Measurements from ENCODE around the gene GABRE.

The GABRE gene

DNA sequence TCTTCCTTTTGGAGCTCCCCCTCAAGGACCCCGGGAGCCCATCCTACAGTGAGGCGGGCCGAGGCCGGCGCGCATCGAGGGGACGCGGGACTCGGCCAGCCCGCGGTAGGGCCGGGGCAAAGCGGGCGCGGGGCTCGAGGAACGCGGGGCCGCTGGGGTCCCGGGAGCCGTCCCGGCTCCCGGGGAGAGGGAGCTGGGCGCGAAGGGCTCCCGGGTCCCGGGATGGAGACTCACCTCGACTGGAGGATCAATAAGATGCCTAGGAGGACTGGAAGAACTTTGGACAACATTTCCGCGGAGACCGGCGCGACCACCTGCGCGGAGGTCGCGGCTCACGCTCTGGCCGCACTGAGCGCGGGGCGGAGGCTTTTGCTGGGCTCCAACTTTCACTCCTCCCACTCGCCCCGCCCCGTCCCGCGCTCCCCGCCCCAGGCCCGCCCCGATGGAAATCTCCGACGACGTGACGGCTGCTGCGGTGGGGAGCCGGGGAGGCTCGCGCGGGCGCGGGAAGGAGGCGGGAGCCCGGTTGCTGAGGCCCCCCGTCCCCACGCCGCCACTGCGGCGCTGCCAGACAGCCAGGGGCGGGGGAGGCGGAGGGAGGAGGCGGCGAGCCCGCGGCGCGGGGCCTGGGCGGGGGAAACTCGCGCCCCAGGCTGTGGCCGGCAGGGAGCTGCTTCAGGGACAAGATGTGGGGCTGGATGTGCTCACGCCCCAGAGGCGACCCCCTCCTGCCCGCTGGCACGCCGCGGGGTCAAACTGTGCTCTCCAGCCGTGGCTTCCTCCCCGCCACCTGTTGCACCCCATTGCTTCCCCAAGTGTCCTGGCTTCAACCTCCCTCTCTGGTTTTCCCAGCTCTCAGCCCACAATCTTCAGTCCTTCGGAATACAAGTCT, at the start of gene GABRE:
TSS of gene GABRE (minus strand) at position 341 of the 892 bp plus-strand sequence. CDS start at position 290, 51 bp downstream.
- no peak for DNase-seq

DNA sequence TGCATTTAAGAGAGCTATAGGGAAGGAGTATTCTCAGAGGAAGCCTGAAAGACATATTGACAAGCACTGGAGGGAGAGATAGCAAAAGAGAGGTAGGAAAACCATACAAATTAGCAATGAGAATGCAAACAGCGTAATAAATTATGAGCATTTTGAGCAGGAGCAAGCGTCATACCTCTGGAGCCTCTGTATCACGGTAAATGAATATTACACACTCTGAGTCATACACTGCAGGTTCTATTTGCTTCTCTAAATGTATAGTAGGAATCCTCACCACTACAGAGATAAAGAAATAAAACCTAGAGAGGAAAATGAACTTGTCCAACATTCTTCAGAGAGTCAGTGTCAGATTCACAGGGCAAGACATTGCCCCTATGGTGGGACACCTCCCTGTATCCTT, 46.4 kb upstream of the GABRE start:
- no peak for DNase-seq

DNA sequence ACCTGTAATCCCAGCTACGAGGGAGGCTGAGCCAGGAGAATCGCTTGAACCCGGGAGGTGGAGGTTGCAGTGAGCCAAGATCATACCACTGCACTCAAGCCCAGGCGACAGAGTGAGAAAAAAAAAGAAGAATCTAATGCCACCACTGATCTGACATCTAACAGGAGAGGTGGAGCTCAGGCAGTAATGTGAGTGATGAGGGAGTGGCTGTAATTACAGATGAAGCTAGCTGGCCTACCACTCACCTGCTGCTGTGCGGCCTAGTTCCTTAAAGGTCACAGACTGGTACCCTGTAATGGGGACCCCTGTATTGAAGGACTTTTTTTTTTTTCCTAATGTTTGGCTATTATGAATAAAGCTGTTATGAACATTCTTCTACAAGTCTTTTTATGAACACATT, 25.3 kb upstream of the GABRE start:
- no peak for DNase-seq

DNA sequence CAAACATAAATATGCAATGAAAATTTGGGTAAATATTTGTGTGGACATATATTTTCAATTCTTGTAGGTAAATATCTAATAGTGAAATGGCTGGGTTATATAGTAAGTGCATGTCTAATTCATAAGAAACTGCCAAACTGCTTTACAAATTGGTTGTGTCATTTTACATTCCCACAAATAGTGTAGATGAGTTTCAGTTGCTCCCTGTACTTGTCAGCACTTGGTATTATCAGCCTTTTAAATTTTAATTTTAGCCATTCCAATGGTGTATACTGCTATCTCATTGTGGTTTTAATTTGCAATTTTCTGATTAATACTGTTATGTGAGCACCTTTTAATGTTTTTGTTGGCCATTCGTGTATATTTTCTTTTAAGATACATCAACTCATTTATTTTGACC, 23.1 kb upstream of the GABRE start:
- DNase-seq, result no peak

DNA sequence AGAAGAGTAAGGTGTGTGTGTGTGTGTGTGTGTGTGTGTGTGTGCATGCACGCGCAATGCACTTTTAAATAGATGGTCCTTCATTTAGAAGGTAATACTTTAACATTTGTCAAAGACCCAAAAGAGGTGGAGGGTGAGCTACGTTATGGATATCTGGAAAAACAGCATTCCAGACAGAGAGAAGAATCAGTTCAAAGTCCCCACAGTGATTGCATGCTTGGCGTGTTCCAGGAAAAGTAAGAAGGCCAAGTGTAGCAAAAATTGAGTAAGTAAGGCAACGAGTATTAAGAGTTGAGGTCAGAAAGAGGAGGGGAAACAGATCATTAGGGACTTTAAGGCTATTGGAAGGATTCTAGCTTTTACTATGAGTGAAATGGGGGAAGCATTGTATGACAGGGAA, 21.9 kb upstream of the GABRE start:
- no peak for DNase-seq

DNA sequence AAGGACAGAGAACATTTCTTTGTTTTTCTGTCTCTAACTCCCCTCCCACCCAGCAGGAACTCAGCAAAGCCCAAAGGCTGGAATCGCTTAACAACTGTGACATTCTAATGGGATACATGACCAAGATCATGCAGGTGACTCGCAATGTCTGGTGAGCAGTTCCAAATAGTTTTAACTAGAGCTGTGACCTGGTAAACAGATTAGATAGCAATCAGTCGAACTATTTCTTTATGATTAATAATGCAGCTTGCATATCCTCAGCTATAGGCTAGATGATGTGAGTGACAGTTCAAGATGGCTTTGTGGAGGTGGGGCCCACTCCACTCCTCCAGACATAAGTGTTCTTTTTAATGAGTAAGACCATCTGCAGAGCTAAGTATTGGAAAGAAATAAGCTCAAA, 20.0 kb upstream of the GABRE start:
- DNase-seq, result no peak

- no peak for DNase-seq
Observed at GRCh38 chrX:151988706-151989299, 14.3 kb upstream of the GABRE start.

GRCh38 chrX:151987108-151987507, 12.6 kb upstream of the GABRE start:
- no peak for DNase-seq

- no peak for DNase-seq
Observed at GRCh38 chrX:151985955-151986354, 11.5 kb upstream of the GABRE start.

DNA sequence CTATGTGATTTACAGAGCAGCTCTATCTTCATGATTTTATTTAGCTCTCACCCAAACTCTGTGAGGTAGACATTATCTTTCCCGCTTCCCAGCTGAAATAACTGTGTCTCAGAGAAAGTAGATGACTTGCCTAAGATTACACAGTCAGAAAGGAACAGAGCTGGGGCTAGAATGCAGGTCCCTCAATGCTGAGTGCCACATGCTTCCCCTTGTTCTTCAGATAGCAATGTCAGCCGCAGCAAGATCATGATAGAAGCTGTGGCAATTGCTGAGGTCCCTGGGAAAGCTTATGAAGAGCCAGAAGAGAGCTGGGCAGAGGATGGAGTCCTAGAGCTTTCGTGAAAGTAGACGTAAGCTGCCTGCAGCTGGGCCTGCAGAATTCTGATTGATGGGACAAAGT, 11.1 kb upstream of the GABRE start:
- no peak for DNase-seq

DNA sequence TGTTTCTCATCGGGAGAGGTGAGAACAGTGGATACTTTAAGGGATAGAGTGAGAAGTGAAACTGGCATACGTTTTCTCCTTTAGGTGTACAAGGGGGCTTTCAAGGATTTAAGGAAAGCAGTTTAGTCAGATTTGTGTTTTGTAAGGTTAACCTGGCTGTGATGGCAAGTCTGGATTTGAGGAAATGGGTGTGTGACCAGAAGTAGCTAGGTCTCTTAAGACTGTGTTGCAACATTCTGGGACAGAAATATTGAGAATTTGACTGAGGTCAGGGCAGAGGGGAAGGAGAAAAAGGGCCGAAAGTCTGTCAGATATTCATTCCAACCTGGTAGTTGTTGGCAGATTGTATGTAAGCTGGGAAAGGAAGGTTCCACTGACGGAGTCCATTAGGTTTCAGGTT, 10.4 kb upstream of the GABRE start:
- DNase-seq, result no peak

- DNase-seq, result no peak
Observed at GRCh38 chrX:151984328-151984727, 9.9 kb upstream of the GABRE start.

- DNase-seq, result no peak
Observed at GRCh38 chrX:151983186-151983585, 8.7 kb upstream of the GABRE start.

DNA sequence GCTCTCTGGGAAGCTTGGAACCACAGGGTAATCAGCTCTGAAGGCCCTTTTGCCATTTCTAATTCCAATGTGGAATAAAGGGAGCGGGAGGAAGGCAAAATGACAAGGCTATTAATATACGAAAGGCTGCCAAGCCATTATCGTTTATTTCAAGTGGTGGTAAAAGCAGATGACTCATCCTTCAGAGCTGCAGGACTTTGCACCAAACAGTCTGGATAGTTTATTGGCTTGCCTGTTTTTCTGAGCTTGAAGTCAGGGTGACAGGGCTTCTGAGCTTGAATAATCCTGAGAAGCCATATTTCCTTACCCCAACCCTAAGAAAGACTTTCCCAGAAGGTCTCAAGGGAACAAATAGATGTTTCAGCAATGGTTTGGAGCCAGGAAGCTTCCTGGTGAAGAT, 7.7 kb upstream of the GABRE start:
- DNase-seq, result no peak

- no peak for DNase-seq
Observed at GRCh38 chrX:151981129-151981528, 6.7 kb upstream of the GABRE start.

- no peak for DNase-seq
Observed at GRCh38 chrX:151977923-151978322, 3.4 kb upstream of the GABRE start.

DNA sequence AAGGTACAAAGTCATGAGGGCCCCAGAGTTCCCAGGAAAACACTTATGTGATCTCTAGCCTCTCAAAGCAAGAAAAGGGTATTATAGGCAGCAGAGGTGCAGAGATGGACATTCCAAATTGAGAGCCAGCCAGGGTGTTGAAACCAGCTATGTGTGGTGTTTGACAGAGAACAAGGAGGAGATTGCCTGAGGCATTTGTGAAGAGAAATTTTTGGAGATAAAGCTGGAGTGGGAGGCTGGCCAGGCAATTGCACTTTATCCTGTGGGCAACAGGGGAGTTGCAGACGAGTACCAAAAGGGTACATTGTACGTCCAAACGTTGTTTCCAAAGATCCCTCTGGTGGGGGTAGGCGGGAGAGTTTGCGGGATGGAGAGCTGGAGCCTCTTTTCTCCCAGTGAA, 2.5 kb upstream of the GABRE start:
- no peak for DNase-seq

- no peak for DNase-seq
Observed at GRCh38 chrX:151975736-151976275, 1.3 kb upstream of the GABRE start.

DNA sequence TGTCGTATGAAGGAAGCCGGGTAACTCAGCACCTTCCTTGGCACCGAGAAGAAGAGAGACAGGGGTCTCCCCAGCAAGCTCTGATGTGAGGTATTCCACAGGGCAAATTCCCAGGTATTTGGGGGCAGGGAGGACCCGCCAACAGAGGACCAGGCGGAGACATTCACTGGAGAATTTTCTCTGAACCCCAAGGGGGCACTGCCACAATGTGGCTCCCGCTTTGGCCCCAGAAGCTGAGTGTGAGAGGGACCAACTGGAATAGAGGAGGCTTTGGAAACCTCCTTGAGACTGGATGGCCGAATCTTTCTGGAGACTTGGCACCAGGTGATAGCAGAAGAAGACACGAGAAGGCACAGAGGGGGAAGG, 735 bp upstream of the GABRE start:
- DNase-seq, result no peak

DNA sequence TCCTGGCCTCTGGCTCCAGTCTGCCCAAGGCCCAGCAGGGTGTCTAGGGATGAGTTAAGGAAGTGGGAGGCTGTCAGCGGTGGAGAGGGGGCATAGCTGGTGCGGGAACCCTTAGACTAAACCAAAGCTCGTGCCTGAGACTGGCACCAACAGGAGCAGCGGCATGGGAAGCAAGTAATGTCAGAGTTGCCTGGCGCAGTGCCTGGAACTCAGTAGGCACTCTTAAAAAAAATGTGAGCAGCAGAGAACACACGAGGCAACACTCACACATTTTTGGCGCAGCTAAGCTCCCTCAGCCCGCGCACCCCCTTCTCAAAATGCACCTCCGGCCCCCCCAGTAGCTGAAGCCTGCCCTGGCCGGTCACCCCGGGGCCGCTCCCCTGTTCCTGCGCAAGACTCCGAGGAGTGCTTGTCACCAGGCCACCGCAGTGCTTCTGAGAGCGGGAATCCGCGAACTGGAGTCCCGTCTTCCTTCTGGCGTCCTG, 583 bp downstream of the GABRE start:
- no peak for DNase-seq

GRCh38 chrX:151973060-151973661, 1.3 kb downstream of the GABRE start:
- DNase-seq, result no peak

GRCh38 chrX:151970661-151971060, 3.8 kb downstream of the GABRE start:
- DNase-seq, result no peak

GRCh38 chrX:151970027-151970426, 4.4 kb downstream of the GABRE start:
- no peak for DNase-seq

DNA sequence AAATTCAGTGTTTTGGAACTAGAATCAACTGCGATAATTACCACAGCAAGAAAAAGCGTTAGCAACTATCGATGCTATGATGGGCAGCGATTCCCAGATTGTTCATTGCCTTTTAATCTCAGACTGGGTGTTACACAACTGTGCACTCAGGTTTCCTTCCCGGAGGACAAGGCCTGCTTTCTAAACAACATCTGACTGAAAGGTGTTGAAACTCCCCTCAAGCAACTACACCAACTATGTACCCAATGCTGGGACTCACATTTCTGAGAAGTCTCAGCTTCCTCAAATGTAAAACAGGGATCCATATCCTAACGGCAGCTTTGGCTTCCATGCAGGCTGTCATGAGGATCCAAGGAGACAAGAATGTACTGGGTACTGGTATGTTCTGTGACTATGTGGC, 8.2 kb downstream of the GABRE start:
- no peak for DNase-seq
